IMR-90 (cell line): ENCODE measurements around the gene YIPF6. TPM values are rescaled to one million over a fixed set of nuclear protein-coding genes. Genes with fewer than 3 reads are reported as not detected.

Source experiments
- ATAC-seq: fragments of 200-7000 bp; cut with Tn5 transposase; 2 replicates; pipeline ENCODE4 v1.9.1; 2020; ENCODE audit warnings: low read depth, mild to moderate bottlenecking, moderate library complexity
- BruUV-seq: library from RNA; stranded (reverse); fragments of 400-500 nt; replicated peaks from 2 replicates; lab custom pipeline; 2021; lab: Mats Ljungman, UMichigan
- CTCF ChIA-PET: fragments of 300-600 bp; formaldehyde crosslinking; extraction: SDS; loops from one replicate; lab custom pipeline; 2021; ENCODE audit warnings: antibody characterized with exemption; lab: Yijun Ruan, JAX
- POLR2A ChIA-PET: fragments of 300-600 bp; sonication (Branson Sonifier 250); formaldehyde crosslinking; loops from one replicate; lab custom pipeline; 2022; ENCODE audit warnings: antibody characterized with exemption; ENCODE audit not compliant: unreplicated experiment; lab: Charles Lee
- DNase-seq: peaks from one replicate; pipeline ENCODE4 v3.0.0; 2013
- H2AFZ ChIP-seq: replicated peaks from 2 replicates; pipeline ENCODE3; 2013; ENCODE audit warnings: low read length, mild to moderate bottlenecking; ENCODE audit not compliant: poor library complexity
- H2AK5ac ChIP-seq: 2 replicates; pipeline ENCODE4 v1.6.1; 2013; ENCODE audit warnings: low read depth, low read length, inconsistent platforms
- H2AK9ac ChIP-seq: replicated peaks from 2 replicates; pipeline ENCODE3; 2013; ENCODE audit warnings: mild to moderate bottlenecking, low read depth, low read length, moderate library complexity; ENCODE audit not compliant: poor library complexity
- H2BK120ac ChIP-seq: 2 replicates; pipeline ENCODE4 v1.6.1; 2013; ENCODE audit warnings: low read depth, low read length, inconsistent platforms
- H2BK15ac ChIP-seq: 3 replicates; pipeline ENCODE4 v1.6.1; 2013; ENCODE audit warnings: low read depth, low read length, inconsistent platforms
- H2BK20ac ChIP-seq: 2 replicates; pipeline ENCODE4 v1.6.1; 2013; ENCODE audit warnings: low read depth, mild to moderate bottlenecking, inconsistent platforms, low read length, moderate library complexity
- H2BK5ac ChIP-seq: 2 replicates; pipeline ENCODE4 v1.6.1; 2013; ENCODE audit warnings: mild to moderate bottlenecking, low read depth, low read length, inconsistent platforms; ENCODE audit not compliant: poor library complexity, severe bottlenecking
- H3K14ac ChIP-seq: replicated peaks from 2 replicates; pipeline ENCODE4 v1.6.1; 2013; ENCODE audit warnings: low read depth, low read length, inconsistent platforms
- H3K18ac ChIP-seq: 2 replicates; pipeline ENCODE4 v1.6.1; 2013; ENCODE audit warnings: low read depth, low read length, control low read depth
- H3K23ac ChIP-seq: 2 replicates; pipeline ENCODE4 v1.6.1; 2013; ENCODE audit warnings: low read depth, low read length, inconsistent platforms
- H3K27ac ChIP-seq: 2 replicates; pipeline ENCODE4 v1.5.1; 2013; ENCODE audit warnings: mild to moderate bottlenecking, control low read depth, low read length; ENCODE audit not compliant: insufficient read depth
- H3K27me3 ChIP-seq: 2 replicates; pipeline ENCODE4 v1.6.1; 2013; ENCODE audit warnings: low read length; ENCODE audit not compliant: control insufficient read depth, insufficient read depth
- H3K36me3 ChIP-seq: 2 replicates; pipeline ENCODE4 v1.6.1; 2013; ENCODE audit warnings: low read length, mixed read lengths; ENCODE audit not compliant: control insufficient read depth, insufficient read depth
- H3K4ac ChIP-seq: 2 replicates; pipeline ENCODE4 v1.6.1; 2013; ENCODE audit warnings: low read depth, low read length, inconsistent platforms
- H3K4me1 ChIP-seq: 2 replicates; pipeline ENCODE4 v1.6.1; 2013; ENCODE audit warnings: low read length, mixed read lengths; ENCODE audit not compliant: control insufficient read depth, insufficient read depth
- H3K4me2 ChIP-seq: 2 replicates; pipeline ENCODE4 v1.6.1; 2013; ENCODE audit warnings: low read depth, mild to moderate bottlenecking, control low read depth, low read length, moderate library complexity
- H3K4me3 ChIP-seq: 2 replicates; pipeline ENCODE4 v1.5.1; 2013; ENCODE audit warnings: low read depth, mild to moderate bottlenecking, control low read depth, low read length, moderate library complexity; ENCODE audit not compliant: insufficient read depth
- H3K56ac ChIP-seq: 2 replicates; pipeline ENCODE4 v1.6.1; 2013; ENCODE audit warnings: low read length, inconsistent platforms; ENCODE audit not compliant: insufficient read depth; ENCODE audit errors: extremely low read depth
- H3K79me1 ChIP-seq, 2 experiments: 2 replicates each; pipeline ENCODE4 v1.6.1; 2013; ENCODE audit warnings: low read length in 2 of 2, inconsistent platforms in 1 of 2, low read depth in 1 of 2
- H3K9ac ChIP-seq: 2 replicates; pipeline ENCODE4 v1.6.1; 2013; ENCODE audit warnings: low read depth, low read length, control low read depth
- H3K9me1 ChIP-seq: 2 replicates; pipeline ENCODE4 v1.6.1; 2013; ENCODE audit warnings: low read length, inconsistent platforms; ENCODE audit not compliant: insufficient read depth
- H3K9me3 ChIP-seq: 2 replicates; pipeline ENCODE4 v1.6.1; 2013; ENCODE audit warnings: low read length; ENCODE audit not compliant: control insufficient read depth, insufficient read depth
- H4K20me1 ChIP-seq: 2 replicates; pipeline ENCODE4 v1.6.1; 2013; ENCODE audit warnings: low read length, inconsistent platforms; ENCODE audit not compliant: insufficient read depth
- H4K5ac ChIP-seq: 2 replicates; pipeline ENCODE4 v1.6.1; 2013; ENCODE audit warnings: mild to moderate bottlenecking, low read depth, low read length, control low read depth
- H4K8ac ChIP-seq, 2 experiments: 2 replicates each; pipeline ENCODE4 v1.6.1; 2013; ENCODE audit warnings: low read depth in 2 of 2, low read length in 2 of 2, control low read depth in 1 of 2, inconsistent platforms in 1 of 2
- H4K91ac ChIP-seq: 2 replicates; pipeline ENCODE4 v1.6.1; 2013; ENCODE audit warnings: low read depth, low read length, inconsistent platforms; ENCODE audit not compliant: insufficient read depth
- BHLHE40 ChIP-seq: fragments of 150-350 bp; IDR thresholded peaks from 2 replicates; pipeline ENCODE4 v1.6.1; 2016; ENCODE audit warnings: mild to moderate bottlenecking, low read depth, low read length
- CTCF ChIP-seq: conservative IDR thresholded peaks from 2 replicates; pipeline ENCODE4 v1.5.1; 2012; ENCODE audit warnings: mild to moderate bottlenecking, low read depth, low read length, improper control_type of control experiment
- FOS ChIP-seq: fragments of 150-350 bp; IDR thresholded peaks from 2 replicates; pipeline ENCODE4 v1.6.1; 2016; ENCODE audit warnings: low read depth, low read length
- MAFK ChIP-seq: IDR thresholded peaks from 2 replicates; pipeline ENCODE4 v1.6.1; 2012; ENCODE audit warnings: low read depth, low read length, improper control_type of control experiment
- MAZ ChIP-seq: IDR thresholded peaks from 2 replicates; pipeline ENCODE4 v1.6.1; 2012; ENCODE audit warnings: low read depth, mild to moderate bottlenecking, low read length, improper control_type of control experiment, moderate library complexity, borderline replicate concordance
- RFX5 ChIP-seq: IDR thresholded peaks from 2 replicates; pipeline ENCODE4 v1.8.0; 2012; ENCODE audit warnings: low read depth, mild to moderate bottlenecking, low read length, moderate library complexity
- SMC3 ChIP-seq: fragments of 150-350 bp; IDR thresholded peaks from 2 replicates; pipeline ENCODE4 v1.6.1; 2016; ENCODE audit warnings: low read depth, mild to moderate bottlenecking, antibody characterized with exemption, low read length, moderate library complexity
- USF2 ChIP-seq: fragments of 150-350 bp; IDR thresholded peaks from 2 replicates; pipeline ENCODE4 v1.6.1; 2017; ENCODE audit warnings: mild to moderate bottlenecking, antibody characterized with exemption, low read length, low read depth
- WGBS, 2 experiments: methylation state at CpG; one replicate each; pipeline versions ENCODE4 v1.1.5 to v1.1.7; 2013; ENCODE audit warnings: missing lambda C conversion rate in 2 of 2; ENCODE audit not compliant: insufficient read length in 1 of 2; ENCODE audit errors: extremely low coverage in 2 of 2; 5-methylcytosine and 5-hydroxymethylcytosine counted together
- dilution Hi-C: fragments of 300-500 bp; cut with HindIII; formaldehyde crosslinking; loops from one replicate; pipeline ENCODE4 v1.14.3; 2018; ENCODE audit warnings: low sequenced_read_pairs; ENCODE audit not compliant: unreplicated experiment
- in situ Hi-C: fragments of 300-500 bp; cut with MboI; formaldehyde crosslinking; loops from 3 replicates; pipeline ENCODE4 v1.14.3; 2019; ENCODE audit warnings: low sequenced_read_pairs, inconsistent platforms, mixed read lengths
- intact Hi-C: fragments of 100-400 bp; cut with micrococcal nuclease; formaldehyde crosslinking; loops from 2 replicates; pipeline ENCODE4 v1.10.0; 2022
- polyA plus RNA-seq, 3 experiments: library from polyadenylated mRNA; depleted of rRNA; stranded (reverse); fragments of >200 nt; gene quantifications; 2 replicates each; pipeline ENCODE4 v1.2.3, GENCODE V29; 2012; ENCODE audit warnings: low replicate concordance in 1 of 3
- total RNA-seq: library from RNA; depleted of rRNA; stranded (reverse); fragments of >200 nt; gene quantifications from 2 replicates; pipeline ENCODE4 v1.2.3, GENCODE V29; 2012
- TF ChIP-seq, protein P1 (sequence below): fragments of 150-350 bp; IDR thresholded peaks from 2 replicates; pipeline ENCODE4 v1.6.1; 2016; ENCODE audit warnings: low read depth, mild to moderate bottlenecking, low read length, moderate library complexity, borderline replicate concordance

The YIPF6 gene
- total and polyA plus RNA-seq, 2 of the 4 experiments (the other 2 are of a cell fraction), result 9.7 to 22.4 TPM

DNA sequence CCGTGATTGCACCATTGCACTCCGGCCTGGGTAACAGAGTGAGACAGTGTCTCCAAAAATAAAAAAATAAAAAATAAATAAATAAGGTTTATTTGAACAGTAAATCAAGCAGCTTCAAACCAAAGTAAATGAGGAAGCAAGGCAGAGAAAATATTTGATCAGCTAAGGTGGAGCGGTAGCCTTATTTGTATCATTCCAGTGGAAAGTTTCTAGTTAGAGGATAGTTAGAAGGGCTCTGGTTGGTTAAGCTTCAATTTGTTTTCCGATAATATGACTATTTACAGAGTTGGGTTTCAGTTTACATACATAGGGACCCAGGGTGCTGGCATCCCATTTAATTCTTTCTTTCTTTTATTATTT lies 43.7 kb upstream of the YIPF6 start:
- no CpG with 5 or more reads among the region's 4 CpGs for WGBS, 2 experiments
- Histone ChIP-seq H2BK120ac (no peak overlapping the region), H3K56ac (no peak overlapping the region), H4K91ac (no peak overlapping the region), H4K20me1 (no peaks in the 10 kb centered on the region), H3K9ac (no peak overlapping the region), H3K79me1 (no peaks in the 10 kb centered on the region), H2AK9ac (no peak overlapping the region), H2AFZ (no peak overlapping the region), H3K36me3 (no peaks in the 10 kb centered on the region), H2BK20ac (no peak overlapping the region), H3K4me1 (no peaks in the 10 kb centered on the region), H3K18ac (no peak overlapping the region), H4K8ac (no peak overlapping the region), H3K9me1 (no peaks in the 10 kb centered on the region), H3K27me3 (no peaks in the 10 kb centered on the region), H3K4me3 (no peak overlapping the region), H3K14ac (no peak overlapping the region), H3K4ac (no peak overlapping the region), H3K27ac (no peak overlapping the region), H4K5ac (no peak overlapping the region), H2BK15ac (no peak overlapping the region), H3K23ac (no peak overlapping the region), H3K4me2 (no peak overlapping the region), H3K9me3 (no peaks in the 10 kb centered on the region), H2AK5ac (no peak overlapping the region), H2BK5ac (no peak overlapping the region)
- TF ChIP-seq, protein P1, sequence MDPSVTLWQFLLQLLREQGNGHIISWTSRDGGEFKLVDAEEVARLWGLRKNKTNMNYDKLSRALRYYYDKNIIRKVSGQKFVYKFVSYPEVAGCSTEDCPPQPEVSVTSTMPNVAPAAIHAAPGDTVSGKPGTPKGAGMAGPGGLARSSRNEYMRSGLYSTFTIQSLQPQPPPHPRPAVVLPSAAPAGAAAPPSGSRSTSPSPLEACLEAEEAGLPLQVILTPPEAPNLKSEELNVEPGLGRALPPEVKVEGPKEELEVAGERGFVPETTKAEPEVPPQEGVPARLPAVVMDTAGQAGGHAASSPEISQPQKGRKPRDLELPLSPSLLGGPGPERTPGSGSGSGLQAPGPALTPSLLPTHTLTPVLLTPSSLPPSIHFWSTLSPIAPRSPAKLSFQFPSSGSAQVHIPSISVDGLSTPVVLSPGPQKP, result no peak
- TF ChIP-seq USF2 (no peak), FOS (no peak), CTCF (no peak), MAZ (no peak), BHLHE40 (no peak), RFX5 (no peak), MAFK (no peak), SMC3 (no peak)
- ATAC-seq, result no peak
- in situ Hi-C loops (no loop called here), dilution Hi-C loops (no loop called here), intact Hi-C loops (no loop called here)
- DNase-seq, result no peak
- ChIA-PET POLR2A (no interaction called here), CTCF (no interaction called here)
- BruUV-seq, result no TSS peak
